ENCODE data around the gene EIF2B5.
"Not testable (repeated sequence)": the region's sequence is repeated elsewhere in the genome, so short reads cannot be mapped to it uniquely, and the experiment has no call there.

Gene EIF2B5

DNA sequence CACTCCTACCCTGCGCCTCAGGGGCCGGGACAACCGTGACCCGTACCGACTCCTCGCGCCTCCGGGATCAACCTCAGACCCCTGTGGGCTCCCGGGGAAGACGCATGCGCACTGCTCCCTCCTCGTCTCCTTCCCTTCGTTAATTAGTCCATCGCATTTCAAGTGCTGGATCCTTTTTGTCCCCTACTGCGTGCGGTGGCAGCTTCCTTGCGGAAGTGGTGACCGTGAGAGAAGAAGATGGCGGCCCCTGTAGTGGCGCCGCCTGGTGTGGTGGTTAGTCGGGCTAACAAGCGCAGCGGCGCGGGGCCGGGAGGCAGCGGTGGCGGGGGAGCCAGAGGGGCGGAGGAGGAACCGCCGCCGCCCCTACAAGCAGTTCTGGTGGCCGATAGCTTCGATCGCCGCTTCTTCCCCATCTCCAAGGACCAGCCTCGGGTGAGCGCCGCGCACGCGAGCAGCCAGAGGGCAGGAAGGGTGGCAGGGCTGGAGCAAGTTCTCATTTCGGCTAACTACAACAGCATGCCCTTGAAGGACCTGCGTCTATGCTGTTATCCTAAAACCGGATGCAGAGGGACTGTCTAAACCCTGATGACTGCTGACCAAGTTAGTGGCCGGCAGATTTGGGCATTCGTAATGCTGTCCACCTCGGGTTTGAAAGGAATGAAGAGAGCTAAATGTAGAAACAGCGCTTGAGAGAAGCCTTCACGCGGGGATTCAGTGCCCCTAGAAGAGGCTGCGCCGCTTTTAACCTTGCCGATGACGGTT lies at the start of gene EIF2B5:
Gene EIF2B5, plus strand, starts transcription at position 210 of the 762 bp plus-strand sequence. Its CDS starts 28 bp downstream, at position 238.
- peak; percentile 54 to 96 (median 89) for DNase-seq

DNA sequence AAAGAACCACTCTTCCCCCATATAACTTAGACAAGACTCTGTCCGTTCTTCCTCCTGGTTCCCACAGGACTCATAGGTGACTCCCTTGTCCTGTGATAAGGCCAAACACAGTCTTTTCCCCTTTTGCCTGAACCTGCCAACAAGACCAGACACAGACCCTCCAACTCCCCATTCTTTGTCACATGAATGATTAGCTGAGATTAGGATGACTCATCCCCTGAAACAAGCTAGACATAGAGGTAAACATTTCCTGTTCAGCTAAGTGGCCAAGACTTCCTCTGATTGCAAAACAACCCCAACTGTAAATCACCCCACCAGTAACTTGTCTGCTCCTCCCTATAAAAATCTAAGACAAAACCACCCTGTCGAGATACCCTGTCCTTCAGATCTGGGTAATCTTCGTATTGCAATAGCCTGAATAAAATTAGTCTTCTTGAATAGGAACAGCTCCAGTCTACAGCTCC lies 49.7 kb upstream of the EIF2B5 start:
- no peak for DNase-seq

DNA sequence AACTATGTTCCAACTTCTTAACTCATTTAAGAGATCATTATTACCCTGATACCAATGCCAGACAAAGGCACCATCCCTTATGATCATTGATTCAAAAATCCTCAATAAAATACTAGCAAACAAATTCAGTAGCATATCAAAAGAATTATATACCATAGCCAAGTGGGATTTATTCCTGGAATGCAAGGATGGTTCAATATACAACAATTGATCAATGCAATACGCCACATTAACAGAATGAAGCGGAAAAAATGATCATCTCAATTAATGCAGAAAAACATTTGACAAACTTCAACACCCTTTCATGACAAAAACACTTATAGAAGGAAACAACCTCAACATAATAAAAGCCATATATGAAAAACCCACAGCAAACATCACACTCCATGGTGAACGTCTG lies 43.0 kb upstream of the EIF2B5 start:
- DNase-seq: no peak

DNA sequence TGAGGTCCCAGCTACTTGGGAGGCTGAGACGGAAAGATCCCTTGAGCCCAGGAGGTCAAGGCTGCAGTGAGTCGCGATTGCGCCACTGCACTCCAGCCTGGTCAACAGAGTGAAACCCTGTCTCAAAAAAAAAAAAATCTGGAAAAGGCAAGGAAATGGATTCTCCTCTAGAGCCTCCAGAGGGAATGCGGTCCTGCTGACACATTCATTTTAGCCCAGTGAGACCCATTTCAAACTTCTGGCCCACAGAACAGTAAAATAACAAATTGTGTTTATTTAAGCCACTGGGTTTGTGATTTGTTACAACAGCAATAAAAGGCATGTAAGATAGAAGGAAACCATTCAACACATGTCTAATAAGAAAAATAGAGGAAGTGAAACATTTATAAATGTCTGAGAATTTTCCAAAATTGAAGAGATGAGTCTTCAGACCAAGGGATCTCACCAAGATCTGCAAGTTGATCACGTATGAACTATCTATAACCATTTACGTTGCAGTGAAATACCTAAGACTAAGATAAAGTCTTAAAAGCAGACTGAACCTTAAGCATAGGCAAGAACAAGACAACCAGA lies 38.3 kb upstream of the EIF2B5 start, which contains the start of gene HTR3E:
Gene HTR3E, plus strand, starts transcription at position 254 of the 573 bp plus-strand sequence. CDS start 466 bp downstream, outside the sequence.
- DNase-seq: no peak

DNA sequence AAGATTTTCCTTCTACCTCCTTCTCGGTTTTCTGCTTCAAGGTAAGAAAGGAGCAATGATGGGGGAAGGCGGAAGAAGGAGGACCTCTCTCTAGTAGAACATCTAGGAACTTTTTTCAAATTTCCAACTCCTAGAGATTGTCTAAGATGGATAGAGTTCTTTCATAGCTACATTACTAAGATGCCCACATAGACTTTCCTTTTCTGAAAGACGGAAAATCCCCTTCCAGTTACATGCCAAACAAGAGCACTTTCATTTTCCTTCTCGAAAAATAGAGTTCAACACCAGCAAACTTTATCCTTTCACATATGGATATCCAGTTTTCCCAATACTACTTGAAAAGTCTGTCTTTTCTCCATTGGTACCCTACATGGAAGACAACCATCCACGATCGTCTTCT lies 37.6 kb upstream of the EIF2B5 start:
- DNase-seq: no peak

DNA sequence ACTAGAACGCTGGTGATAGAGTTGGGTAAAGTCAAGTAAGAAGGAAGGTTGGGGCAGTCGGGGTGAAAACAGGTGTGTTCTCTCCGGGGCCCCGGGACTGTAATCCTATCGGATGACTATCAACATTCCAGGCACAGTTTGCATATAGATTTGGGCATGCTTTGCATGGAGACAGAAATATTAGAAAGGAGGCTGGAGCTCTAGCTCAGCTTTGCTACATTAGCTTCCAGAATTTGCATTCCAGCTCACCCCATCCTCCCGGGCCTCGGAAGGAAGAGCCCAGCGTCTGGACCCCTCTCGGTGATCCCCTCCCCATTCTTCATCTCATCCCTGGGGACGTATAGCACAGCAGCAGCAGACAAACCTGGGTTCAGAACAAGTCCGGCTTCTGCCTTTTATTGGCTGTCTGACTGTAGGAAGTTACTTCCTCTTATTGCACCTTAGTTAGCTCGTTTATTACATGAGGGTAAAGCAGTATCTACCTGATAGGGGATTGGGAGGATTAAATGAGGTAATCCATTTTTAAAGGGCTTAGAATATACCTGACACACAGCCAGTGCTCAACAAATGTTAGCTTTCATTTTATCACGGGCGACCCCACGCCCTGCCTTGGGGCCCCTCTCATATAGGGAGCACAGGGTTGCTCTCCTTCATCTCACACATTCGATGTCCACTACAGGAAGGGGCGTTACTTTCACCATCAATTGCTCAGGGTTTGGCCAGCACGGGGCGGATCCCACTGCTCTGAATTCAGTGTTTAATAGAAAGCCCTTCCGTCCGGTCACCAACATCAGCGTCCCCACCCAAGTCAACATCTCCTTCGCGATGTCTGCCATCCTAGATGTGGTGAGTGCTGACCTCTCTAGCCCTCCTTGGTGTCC lies 35.1 kb upstream of the EIF2B5 start:
- no peak for DNase-seq

DNA sequence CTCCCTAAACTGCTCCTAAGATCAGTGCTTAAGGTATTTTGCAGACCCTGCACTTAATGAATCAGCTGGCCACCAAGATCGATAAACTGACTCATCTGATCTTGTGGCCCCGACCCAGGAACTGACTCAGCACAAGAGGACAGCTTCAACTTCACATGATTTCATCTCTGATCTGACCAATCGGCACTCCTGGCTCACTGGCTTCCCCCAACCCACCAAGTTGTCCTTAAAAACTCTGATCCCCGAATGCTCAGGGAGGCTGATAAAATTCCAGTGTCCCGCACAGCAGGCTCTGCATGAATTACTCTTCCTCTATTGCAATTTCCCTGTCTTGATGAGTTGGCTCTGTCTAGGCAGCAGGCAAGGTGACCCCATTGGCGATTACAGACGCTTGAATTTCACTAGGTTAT lies 24.8 kb upstream of the EIF2B5 start:
- no peak for DNase-seq

DNA sequence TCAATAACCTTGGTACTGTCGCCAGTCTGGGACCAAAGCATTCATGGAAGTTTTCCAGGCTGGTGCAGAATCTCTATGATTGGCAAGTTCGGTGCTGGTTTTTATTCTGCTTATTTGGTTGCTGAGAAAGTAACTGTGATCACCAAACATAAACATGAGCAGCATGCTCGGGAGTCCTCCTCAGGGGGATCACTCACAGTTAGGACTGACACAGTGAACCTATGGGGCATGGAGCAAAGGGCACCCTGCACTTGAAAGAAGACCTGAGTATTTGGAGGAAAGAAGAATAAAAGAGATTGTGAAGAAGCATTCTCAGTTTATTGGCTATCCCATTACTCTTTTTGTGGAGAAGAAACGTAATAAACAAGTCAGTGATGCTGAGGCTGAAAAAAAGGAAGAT lies 19.1 kb upstream of the EIF2B5 start:
- DNase-seq: no peak

DNA sequence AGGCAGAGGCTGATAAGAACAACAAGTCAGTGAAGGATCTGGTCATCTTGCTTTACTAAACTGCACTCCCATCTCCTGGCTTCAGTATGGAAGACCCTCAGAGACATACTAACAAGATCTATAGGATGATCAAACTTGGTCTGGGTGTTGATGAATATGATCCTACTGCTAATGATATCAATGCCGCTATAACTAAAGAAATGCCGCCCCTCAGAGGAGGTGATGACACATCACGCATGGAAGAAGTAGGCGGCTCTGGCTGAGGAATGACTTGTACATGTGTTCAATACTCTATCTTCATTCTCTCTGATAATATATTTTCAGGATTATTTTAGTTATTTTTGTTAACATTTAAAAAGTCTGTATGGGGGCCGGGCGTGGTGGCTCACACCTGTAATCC lies 17.5 kb upstream of the EIF2B5 start:
- DNase-seq: no peak

DNA sequence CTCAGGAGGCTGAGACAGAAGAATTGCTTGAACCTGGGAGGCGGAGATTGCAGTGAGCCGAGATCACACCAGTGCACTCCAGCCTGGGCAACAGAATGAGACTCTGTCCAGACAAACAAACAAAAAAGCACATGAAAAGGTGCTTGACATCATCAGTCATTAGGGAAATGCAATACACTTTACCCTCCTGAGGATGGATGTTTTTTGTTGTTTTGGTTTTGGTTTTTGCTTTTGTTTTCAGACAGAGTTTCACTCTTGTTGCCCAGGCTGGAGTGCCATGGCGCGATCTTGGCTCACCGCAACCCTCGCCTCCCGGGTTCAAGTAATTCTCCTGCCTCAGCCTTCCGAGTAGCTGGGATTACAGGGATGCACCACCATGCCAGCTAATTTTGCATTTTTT lies 14.1 kb upstream of the EIF2B5 start:
- DNase-seq: not testable (repeated sequence)

DNA sequence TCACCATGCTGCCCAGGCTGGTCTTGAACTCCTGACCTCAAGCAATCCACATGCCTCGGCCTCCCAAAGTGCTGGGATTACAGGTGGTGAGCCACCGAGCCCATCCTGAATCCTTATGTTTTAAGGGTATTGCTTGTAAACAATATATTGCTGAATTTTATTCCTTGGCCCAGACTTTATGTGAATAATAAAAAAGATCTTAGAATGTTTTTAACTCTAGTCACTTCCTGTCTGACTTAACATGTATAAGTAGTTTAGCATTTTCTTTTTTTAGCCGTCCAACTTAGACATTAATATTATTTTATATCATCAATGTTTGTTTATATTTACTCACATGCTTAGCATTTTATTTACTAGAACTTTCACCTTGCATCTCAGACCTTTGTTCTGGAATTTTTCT lies 9.2 kb upstream of the EIF2B5 start:
- no peak for DNase-seq

DNA sequence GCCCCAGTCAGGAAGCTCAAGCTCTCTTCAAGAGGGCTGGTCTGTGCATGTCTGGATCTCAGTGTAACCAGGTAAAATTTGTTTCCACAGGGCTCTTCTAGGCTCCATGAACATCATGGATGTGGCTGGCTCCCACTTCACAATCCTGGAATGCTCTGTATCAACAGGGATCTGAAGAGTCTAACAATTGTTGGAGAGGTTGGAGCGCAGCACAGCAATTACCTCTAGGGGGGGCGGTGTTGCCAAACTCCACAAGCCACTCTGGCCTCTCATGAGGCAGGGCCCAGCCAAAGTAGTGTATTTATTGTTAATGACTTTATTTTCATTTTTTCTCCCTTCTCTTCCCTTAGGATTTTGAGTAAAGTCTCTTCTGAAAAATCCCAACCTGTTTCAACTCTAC lies 6.1 kb upstream of the EIF2B5 start:
- DNase-seq: no peak

DNA sequence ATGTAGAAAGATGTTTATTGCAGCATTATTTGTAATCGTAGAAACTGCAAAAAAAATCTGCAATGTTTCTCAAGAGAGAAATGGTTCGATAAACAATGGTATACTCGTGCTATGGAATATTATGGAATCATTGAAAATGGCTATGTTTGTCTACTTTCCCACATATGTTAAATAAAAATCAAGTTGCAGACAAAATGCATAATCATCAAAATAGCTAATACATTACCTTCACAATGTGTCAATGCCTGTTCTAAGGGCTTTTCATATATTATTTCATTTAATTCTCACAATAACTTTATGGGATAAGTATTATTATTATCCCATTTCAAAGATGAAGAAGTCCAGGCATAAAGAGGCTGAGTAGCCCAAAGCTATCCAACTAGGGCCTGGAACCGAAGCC lies 2.2 kb upstream of the EIF2B5 start:
- DNase-seq: no peak

DNA sequence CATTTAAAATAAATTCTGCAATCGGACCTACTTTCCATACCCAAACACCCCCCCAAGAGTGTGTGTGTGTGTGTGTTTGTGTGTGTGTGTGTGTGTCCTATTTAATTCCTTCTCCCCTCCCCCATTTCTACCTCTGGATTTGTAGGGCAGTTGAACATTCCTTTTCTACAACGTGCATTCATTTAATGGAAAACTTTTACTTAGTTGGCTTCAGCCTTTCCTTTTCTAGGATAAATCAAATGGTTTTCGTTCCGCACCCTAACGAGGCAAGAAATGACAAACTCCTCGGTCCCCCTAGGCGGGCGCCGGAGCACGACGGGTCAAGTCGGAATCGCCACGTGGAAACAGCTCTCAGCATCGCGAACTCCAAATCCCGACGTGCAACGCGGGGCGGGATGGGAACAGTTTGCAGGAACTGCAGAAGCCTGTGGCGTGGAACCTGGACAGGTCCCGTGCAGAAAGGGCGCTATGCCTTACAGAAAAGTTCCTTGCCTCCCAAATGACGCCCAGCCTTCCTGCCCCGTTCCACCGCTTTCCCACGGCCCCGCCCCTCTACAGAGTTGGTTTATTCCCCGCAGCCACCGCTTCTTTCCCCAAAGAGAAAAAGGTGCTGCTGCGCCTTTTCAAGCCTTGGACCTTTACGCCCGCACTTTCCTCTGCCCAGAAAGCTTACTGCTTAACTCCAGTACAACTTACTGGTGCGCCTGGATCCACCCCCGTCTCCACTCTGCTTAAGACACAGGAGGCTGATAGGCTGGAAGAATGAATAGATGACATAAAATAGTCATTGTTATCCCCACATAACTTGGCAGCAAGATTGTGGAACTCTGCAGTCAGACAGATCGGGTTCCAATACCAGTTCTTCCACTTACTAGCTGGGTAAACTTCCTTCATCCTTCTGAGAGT lies 1.1 kb upstream of the EIF2B5 start:
- DNase-seq: peak; percentile 12 to 89 (median 65)

DNA sequence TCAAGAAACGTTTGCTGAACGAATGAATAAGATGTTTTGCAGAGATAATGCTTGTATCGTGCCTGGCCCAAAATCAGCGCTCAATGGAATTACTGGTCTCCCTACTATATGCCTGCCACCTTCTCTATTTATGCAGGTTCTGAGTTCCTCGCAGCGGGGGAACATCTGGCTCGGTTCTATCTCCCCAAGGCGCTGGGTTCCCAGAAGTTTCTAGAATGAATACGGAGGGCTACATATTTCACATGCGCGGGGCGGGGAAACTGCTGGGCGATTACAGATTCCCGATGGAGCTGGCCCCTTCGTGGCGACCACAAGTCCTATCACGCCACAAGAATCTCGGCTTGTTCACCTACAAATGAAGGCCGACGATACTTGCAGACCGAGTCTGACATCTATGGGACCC lies 411 bp upstream of the EIF2B5 start:
- peak in 1 of 56 donors; percentile 44 for DNase-seq

DNA sequence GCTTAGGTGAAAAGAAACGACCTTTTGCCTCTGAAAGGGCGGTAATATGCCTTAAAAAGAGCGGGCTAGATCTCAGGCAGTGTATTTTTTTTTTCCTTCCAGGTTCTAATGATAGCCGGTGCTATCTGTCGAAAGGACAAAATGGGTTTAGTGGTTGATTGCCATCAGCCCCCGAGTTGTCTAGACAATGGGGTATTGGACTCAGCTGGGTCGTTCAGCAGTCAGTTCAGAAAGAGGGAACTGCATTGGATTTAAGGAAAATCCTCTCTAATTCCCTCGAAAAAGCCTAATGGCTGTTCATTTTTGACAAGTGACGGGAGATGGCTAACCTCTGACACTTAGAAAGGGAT lies 728 bp downstream of the EIF2B5 start:
- DNase-seq: no peak

DNA sequence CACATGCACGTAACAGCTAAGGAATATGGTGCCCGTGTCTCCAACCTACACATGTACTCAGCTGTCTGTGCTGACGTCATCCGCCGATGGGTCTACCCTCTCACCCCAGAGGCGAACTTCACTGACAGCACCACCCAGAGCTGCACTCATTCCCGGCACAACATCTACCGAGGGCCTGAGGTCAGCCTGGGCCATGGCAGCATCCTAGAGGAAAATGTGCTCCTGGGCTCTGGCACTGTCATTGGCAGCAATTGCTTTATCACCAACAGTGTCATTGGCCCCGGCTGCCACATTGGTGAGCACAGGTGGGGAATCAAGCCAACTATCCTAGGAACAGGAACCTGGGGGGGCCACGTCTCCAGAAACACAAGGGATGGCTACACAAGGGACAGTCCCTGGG lies 5.3 kb downstream of the EIF2B5 start:
- DNase-seq: no peak

DNA sequence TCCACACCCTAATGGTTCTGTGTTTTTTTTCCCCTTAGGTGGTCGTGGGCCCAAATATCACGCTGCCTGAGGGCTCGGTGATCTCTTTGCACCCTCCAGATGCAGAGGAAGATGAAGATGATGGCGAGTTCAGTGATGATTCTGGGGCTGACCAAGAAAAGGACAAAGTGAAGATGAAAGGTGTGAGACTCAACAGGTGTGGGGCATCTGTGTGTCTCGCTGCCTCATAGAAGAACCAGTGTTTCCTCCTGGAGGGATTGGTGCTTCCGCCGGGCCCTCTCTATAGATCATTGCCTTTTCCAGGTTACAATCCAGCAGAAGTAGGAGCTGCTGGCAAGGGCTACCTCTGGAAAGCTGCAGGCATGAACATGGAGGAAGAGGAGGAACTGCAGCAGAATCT lies 7.0 kb downstream of the EIF2B5 start:
- no peak for DNase-seq

DNA sequence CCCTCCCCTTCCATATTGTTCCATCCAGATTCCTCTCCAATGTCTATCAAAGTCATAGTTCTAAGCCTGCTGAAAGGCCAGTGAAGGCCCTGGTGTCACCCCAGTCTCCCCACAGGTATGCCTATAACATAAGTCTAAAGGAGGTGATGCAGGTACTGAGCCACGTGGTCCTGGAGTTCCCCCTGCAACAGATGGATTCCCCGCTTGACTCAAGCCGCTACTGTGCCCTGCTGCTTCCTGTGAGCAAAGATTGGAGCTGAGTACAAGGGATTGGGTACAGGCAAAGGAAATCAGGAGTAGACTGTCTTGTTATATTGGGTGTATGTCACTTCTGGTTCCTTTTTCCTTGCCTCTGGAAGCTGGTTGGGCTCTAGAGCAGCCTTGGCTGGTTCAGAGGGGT lies 8.2 kb downstream of the EIF2B5 start:
- no peak for DNase-seq

DNA sequence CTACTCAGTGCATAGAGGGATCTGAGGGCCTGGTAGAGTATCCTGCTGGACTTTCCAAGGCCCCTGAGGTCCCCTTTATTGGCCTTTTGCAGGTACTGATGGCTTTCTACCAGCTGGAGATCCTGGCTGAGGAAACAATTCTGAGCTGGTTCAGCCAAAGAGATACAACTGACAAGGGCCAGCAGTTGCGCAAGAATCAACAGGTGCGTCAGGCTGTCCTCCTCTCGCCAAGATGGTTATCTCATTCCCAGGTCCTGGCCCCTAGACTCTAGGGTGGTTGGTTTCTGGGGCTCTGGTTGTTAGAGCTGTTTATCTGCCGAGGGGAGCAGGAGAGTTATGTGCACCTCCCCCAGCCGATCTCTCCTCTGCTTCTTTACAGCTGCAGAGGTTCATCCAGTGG lies 9.3 kb downstream of the EIF2B5 start:
- no peak for DNase-seq

DNA sequence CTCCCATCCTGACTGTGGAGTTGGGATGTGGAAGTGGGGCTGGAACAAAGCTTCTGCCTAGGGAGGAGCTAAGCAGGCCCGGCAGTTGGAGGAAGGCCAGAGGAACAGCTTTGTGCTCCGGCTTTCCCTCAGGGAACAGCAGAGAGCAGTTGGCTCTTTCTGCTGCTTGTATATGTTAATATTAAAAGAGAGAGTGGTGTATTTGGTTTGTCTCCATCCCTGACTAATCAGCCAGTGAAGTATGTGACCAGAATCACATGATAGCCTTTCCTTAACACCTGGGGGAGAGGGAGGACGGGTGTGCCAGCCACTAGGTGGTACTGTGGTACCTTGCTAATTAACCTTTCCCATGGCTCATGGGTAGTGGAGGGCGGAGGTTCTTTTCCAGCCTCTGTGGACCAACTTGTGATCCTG lies 10.0 kb downstream of the EIF2B5 start:
- peak in 13 of 56 donors; percentile 4 to 44 (median 12) for DNase-seq
